Parathyroid adenoma (tissue), 2 donors: Measurements from ENCODE around the gene FAR2.
A peak's percentile ranks its signal among the peaks of the same experiment; 100 is the strongest.
"Not testable (repeated sequence)": the region's sequence is repeated elsewhere in the genome, so short reads cannot be mapped to it uniquely, and the experiment has no call there.

Source experiments
- H2AFZ ChIP-seq: fragments of 300-600 bp; sonication (generic); one replicate; pipeline ENCODE4 v1.7.0; 2017; ENCODE audit warnings: antibody characterized with exemption, mild to moderate bottlenecking
- H3K27ac ChIP-seq: fragments of 300-600 bp; sonication (generic); one replicate; pipeline ENCODE4 v1.7.0; 2017
- H3K27me3 ChIP-seq: fragments of 300-600 bp; sonication (generic); one replicate; pipeline ENCODE4 v1.7.0; 2017; ENCODE audit warnings: low read length; ENCODE audit not compliant: control insufficient read depth, insufficient read depth
- H3K36me3 ChIP-seq: fragments of 300-600 bp; sonication (generic); one replicate; pipeline ENCODE4 v1.7.0; 2017; ENCODE audit warnings: low read length; ENCODE audit not compliant: control insufficient read depth, insufficient read depth
- H3K4me1 ChIP-seq: fragments of 300-600 bp; sonication (generic); one replicate; pipeline ENCODE4 v1.7.0; 2017; ENCODE audit warnings: control low read depth
- H3K4me2 ChIP-seq: fragments of 300-600 bp; sonication (generic); one replicate; pipeline ENCODE4 v1.7.0; 2017; ENCODE audit warnings: low read length
- H3K4me3 ChIP-seq: fragments of 300-600 bp; sonication (generic); one replicate; pipeline ENCODE4 v1.7.0; 2017; ENCODE audit warnings: low read depth, low read length
- H3K79me2 ChIP-seq: fragments of 300-600 bp; sonication (generic); one replicate; pipeline ENCODE4 v1.7.0; 2017; ENCODE audit warnings: control low read depth
- H3K9ac ChIP-seq: fragments of 300-600 bp; sonication (generic); one replicate; pipeline ENCODE4 v1.7.0; 2017; ENCODE audit warnings: mild to moderate bottlenecking
- H3K9me3 ChIP-seq: fragments of 300-600 bp; sonication (generic); one replicate; pipeline ENCODE4 v1.7.0; 2017; ENCODE audit warnings: low read length; ENCODE audit not compliant: control insufficient read depth
- CTCF ChIP-seq: fragments of 300-600 bp; sonication (generic); IDR thresholded peaks from one replicate; pipeline ENCODE4 v1.7.0; 2017; ENCODE audit warnings: antibody characterized with exemption, mild to moderate bottlenecking
- donor health status: primary hyperparathyroidism.

The FAR2 gene

DNA sequence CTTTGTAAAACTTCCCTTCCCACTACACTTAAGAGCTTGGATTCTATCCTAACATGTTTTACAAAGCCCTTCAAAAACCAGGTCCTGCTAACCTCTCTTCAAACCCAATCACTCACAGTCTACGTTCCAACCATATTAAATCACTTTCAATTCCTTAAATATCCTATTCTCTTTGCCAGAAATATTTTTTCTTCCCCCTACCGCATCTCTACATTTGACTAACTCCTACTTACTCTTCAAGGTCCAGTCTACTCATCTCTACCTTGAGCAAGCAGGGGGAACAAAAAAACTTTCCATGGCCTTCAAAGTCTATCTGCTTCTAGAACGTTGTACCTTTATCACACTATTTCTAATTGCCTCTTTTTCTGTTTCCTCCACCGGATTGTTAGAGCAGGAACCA lies 225.8 kb downstream of the FAR2 start:
- H3K27me3 ChIP-seq = no peaks in the 10 kb centered on the region
- no peak overlapping the region for H3K27ac ChIP-seq
- H3K4me2 ChIP-seq = no peak overlapping the region
- peaks cover 4% of the 10 kb centered on the region for H3K79me2 ChIP-seq
- no peak for TF ChIP-seq CTCF
- H2AFZ ChIP-seq = no peak overlapping the region
- H3K9me3 ChIP-seq = no peaks in the 10 kb centered on the region
- H3K4me1 ChIP-seq = peaks cover 5% of the 10 kb centered on the region
- no peak overlapping the region for H3K9ac ChIP-seq
- no peaks in the 10 kb centered on the region for H3K36me3 ChIP-seq
- no peak overlapping the region for H3K4me3 ChIP-seq

GRCh38 chr12:29376118-29376517 lies 227.0 kb downstream of the FAR2 start:
- Histone ChIP-seq H3K79me2 (peaks cover 4% of the 10 kb centered on the region), H2AFZ (no peak overlapping the region), H3K4me2 (no peak overlapping the region), H3K9ac (no peak overlapping the region), H3K4me1 (peaks cover 5% of the 10 kb centered on the region), H3K9me3 (no peaks in the 10 kb centered on the region), H3K4me3 (no peak overlapping the region), H3K27me3 (no peaks in the 10 kb centered on the region), H3K36me3 (no peaks in the 10 kb centered on the region), H3K27ac (no peak overlapping the region)
- TF ChIP-seq CTCF = no peak

DNA sequence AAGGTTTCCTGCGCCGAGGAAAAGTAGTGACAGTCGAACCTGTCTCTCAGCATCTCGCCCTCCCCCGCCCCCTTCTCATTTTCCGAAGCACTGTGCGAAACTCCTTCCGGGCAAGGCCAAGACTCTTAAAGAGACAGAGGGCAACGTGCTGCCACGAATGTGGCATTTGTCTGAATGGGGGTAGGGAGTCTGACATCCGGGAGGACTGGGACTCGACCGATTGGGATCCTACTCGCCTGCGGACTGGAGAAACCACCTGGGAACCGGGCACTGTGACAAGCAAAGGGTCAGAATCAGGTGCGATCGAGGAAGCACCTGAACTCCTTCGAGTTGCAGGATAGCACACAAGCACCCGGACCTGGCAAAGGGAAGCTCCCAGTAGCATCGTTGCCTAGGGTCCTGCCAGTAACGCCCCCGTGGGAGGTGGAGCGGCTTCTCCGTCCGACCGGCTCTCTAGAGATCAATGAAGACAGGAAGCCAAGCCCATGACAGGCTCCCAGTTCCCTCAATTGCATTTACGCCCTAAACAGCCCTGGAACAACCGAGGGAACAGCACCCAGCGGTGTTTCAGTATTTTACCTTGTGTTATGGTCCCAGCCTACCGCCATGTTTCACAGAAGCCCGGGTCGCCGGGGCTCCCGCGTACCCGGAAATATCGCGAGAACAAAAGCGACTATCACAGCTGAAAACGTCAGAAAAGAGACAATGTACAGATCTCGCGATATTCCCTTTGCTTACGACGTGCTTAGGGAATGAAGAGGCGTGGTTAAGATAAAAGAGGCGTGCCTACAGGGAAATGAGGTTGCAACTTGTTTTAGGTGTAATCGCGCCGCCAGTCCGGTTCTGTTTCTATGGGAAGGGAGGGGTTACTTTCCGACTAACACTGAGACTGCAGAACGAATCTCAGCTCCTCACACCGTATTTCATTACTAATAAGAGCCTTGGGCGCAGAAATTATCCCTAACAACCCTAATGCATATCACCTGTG lies 231.8 kb downstream of the FAR2 start, which contains the start of gene ERGIC2:
ERGIC2 (minus strand) TSS at position 637 of the 988 bp plus-strand sequence. CDS start 9,539 bp downstream, outside the sequence.
- no peaks in the 10 kb centered on the region for H3K36me3 ChIP-seq
- peak within 1 kb of the TSS; percentile 89 for H3K27ac ChIP-seq
- H3K4me1 ChIP-seq = peaks cover 5% of the 10 kb centered on the region
- H3K9me3 ChIP-seq = no peaks in the 10 kb centered on the region
- H3K9ac ChIP-seq = peak within 1 kb of the TSS; percentile 73
- no peak for TF ChIP-seq CTCF
- peak within 1 kb of the TSS; percentile 96 for H3K4me3 ChIP-seq
- peak within 1 kb of the TSS; percentile 95 for H2AFZ ChIP-seq
- H3K27me3 ChIP-seq = no peaks in the 10 kb centered on the region
- H3K4me2 ChIP-seq = peak within 1 kb of the TSS; percentile 68
- peaks cover 4% of the 10 kb centered on the region for H3K79me2 ChIP-seq

- Histone ChIP-seq H3K4me3 (peak overlapping the region; percentile 96), H3K27ac (no peak overlapping the region), H3K27me3 (no peaks in the 10 kb centered on the region), H2AFZ (no peak overlapping the region), H3K4me1 (no peaks in the 10 kb centered on the region), H3K9me3 (no peaks in the 10 kb centered on the region), H3K9ac (no peak overlapping the region), H3K4me2 (no peak overlapping the region), H3K36me3 (no peaks in the 10 kb centered on the region), H3K79me2 (peaks cover 4% of the 10 kb centered on the region)
- no peak for TF ChIP-seq CTCF
Observed at GRCh38 chr12:29382251-29382650, 233.2 kb downstream of the FAR2 start.

DNA sequence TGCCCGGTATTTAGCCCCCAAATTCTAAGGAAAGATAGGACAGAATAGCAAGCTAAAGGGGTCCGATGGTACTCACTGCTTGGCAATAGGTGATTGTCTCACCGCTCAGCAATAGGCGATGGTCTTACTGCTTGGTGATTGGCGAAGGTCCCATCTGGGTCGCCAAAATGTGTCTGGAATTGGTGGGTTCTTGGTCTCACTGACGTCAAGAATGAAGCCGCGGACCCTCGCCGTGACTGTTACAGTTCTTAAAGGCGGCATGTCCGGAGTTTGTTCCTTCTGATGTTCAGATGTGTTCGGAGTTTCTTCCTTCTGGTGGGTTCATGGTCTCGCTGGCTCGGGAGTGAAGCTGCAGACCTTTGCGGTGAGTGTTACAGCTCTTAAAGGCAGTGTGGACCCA lies 236.1 kb downstream of the FAR2 start:
- H3K79me2 ChIP-seq = not testable (repeated sequence)

More for the DNA sequence above, 236.1 kb downstream of the FAR2 start:
- not testable (repeated sequence) for H3K4me3 ChIP-seq, H3K36me3 ChIP-seq, H3K4me2 ChIP-seq, H2AFZ ChIP-seq, H3K27ac ChIP-seq, H3K4me1 ChIP-seq, H3K9ac ChIP-seq, H3K9me3 ChIP-seq, H3K27me3 ChIP-seq
